Prostate gland (tissue), 2 donors: ENCODE results near the gene UBE2E2.

ENCODE experiments used
- POLR2AphosphoS5 ChIP-seq: sonication (generic); formaldehyde crosslinking; IDR thresholded peaks from one replicate; pipeline ENCODE4 v1.6.1; 2017; ENCODE audit warnings: antibody characterized with exemption
- TF ChIP-seq, protein P1 (sequence below), 4 experiments: fragments of 200-600 bp in 2 of 4; fragments of 450-650 bp in 2 of 4; sonication (generic) in 2 of 4; IDR thresholded peaks; 1 replicate in 3 of 4; 2 replicates in 1 of 4; pipeline ENCODE4 v1.5.1; 2016 to 2019; ENCODE audit warnings: antibody characterized with exemption in 4 of 4, mild to moderate bottlenecking in 2 of 4, moderate library complexity in 2 of 4

DNA sequence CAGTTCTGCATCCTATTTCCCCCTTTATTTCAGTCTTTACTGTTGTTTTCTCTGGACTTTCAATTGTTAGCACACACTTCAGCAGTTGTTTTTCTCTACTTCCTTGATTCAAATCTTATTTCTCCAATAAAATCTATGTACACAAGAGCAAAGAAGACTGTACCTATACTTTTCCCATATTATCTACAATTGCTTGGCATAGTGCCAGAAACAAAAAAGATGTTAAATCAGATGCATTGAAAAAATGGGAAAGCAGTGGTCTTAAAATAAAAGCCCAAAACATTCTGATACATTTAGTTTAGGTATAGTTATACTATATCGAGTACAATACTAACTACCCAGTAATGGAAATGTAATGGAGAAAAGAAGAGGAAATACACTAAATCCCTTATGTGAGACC is 265.1 kb downstream of the UBE2E2 start:
- TF ChIP-seq, protein P1, sequence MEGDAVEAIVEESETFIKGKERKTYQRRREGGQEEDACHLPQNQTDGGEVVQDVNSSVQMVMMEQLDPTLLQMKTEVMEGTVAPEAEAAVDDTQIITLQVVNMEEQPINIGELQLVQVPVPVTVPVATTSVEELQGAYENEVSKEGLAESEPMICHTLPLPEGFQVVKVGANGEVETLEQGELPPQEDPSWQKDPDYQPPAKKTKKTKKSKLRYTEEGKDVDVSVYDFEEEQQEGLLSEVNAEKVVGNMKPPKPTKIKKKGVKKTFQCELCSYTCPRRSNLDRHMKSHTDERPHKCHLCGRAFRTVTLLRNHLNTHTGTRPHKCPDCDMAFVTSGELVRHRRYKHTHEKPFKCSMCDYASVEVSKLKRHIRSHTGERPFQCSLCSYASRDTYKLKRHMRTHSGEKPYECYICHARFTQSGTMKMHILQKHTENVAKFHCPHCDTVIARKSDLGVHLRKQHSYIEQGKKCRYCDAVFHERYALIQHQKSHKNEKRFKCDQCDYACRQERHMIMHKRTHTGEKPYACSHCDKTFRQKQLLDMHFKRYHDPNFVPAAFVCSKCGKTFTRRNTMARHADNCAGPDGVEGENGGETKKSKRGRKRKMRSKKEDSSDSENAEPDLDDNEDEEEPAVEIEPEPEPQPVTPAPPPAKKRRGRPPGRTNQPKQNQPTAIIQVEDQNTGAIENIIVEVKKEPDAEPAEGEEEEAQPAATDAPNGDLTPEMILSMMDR (IDR thresholded peaks at IDR 0.05) = no peak
- no peak for TF ChIP-seq POLR2AphosphoS5
